TTC549 (cell line): ENCODE results near the gene TMEM164.

Experiments used
- FAIRE-seq: peaks from 2 replicates; lab custom pipeline; 2012; peaks lifted over from hg19 to GRCh38; lab: Jason Lieb, UNC

Gene TMEM164

DNA sequence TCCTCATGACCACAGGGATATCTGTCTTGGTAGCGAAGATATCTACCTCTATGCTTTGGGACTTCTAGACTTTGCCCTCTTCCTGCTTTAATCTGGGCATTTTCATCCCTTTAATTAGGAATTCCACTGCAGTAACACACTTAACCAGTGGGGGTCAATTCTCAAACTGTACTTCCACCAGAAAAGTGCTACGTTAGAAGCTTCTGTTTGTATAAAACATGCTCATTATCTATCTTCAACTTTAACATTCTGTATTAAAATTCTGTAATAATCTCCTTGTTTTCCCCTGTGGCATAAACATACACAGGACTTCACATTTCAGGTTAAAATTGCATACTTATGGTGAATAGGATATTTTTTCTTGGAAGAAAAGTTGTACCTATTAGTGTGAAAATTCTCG, 209.4 kb downstream of the TMEM164 start:
- no peak for FAIRE-seq

- no peak for FAIRE-seq
Observed at GRCh38 chrX:110213183-110213582, 210.3 kb downstream of the TMEM164 start.

DNA sequence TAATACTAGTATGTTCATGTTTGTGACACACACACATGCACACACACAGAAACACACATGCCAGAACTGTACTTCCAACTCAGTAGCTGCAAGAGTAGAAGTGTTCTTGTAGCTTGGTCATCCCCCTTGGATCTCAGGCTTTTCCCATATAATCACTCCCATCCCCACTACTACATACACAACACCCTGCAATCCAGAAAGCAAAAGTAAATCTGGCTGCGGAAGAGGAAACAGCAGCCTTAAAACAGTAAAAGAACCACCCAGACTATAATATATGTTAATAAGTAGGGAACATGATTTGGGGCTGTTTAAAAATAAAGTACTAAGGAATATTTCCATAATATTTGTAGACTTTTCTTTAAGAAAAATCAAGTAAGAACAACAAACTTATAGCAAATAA, 211.8 kb downstream of the TMEM164 start:
- no peak for FAIRE-seq

DNA sequence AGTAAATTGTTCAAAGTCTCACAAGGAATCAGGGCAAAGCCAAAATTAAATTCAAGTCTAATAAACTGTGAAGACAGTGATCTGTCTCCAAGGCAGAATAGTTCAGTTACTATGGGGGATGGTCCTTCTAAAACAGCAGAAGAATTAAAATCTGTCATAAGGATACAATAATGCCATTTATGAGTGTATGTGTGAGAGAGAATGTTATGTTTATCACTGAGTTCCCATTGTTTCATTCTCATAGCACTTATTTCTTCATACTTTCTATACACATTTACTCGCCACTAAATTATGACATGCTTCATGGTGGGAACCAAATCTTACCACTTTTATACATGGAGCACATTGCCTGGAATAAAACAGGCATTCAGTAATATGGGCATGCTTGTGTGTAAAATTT, 212.5 kb downstream of the TMEM164 start:
- no peak for FAIRE-seq

DNA sequence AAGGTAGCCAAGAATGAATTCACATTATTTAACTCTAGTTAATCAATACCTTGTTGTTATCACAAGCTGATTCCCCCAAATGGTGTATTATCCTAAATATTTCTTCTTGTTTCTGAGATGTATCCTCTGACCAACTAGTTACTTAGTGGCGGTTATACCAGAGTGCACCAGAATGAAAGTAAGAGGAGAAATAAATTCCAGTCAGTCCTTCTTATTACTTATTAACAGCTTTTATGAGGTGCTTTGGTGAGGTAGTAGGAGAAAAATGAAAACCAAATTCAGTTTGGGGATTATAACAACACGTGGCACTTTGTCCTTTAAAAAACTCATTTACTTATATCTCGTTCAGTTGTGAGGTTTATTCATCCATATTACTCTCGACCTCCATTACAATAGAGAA, 213.1 kb downstream of the TMEM164 start:
- FAIRE-seq, result no peak

DNA sequence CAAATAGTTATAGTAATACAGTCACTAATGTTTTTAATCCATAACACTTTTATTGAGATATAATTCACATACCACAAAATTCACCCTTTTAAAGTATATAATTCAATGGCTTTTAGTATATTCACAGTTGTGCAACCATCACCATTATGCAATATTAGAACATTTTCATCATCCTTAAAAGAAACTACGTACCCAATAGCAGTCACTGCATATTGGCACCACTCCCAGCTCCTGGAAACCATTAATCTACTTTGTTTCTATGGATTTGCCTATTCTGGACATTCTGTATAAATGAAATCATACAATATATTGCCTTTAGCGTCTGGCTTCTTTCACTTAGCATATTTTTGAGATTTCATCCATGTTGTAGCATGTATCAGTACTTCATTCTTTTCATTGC, 215.7 kb downstream of the TMEM164 start:
- FAIRE-seq, result no peak

- no peak for FAIRE-seq
Observed at GRCh38 chrX:110219920-110220319, 217.0 kb downstream of the TMEM164 start.

GRCh38 chrX:110222497-110223257, 219.8 kb downstream of the TMEM164 start:
- FAIRE-seq, result no peak

- FAIRE-seq, result no peak
Observed at GRCh38 chrX:110224926-110225617, 222.2 kb downstream of the TMEM164 start.

DNA sequence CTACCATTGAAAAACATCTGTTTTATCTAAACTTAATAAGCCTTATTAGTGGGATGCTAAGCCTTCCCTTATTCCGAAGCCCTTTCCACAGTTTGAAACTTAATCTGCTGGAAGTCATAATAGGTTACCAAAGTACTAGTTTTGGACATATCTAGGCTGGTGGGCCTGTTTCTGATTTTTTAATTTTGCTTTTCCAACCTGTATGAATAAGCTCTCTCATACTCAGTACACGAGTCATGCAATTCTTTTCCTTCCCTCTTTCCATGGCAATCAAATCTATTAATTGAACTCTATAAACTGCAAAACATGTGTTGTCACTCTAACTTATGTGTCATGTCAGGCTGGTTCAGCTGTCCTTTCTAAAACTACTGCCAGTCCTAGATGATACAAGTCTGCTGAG, 224.0 kb downstream of the TMEM164 start:
- FAIRE-seq, result no peak
